Measurements from ENCODE around the gene PBX3. TPM values are rescaled to one million over a fixed set of nuclear protein-coding genes. Genes with fewer than 3 reads are reported as not detected.
A peak's percentile ranks its signal among the peaks of the same experiment; 100 is the strongest.
"Not testable (repeated sequence)": the region's sequence is repeated elsewhere in the genome, so short reads cannot be mapped to it uniquely, and the experiment has no call there.

PBX3 gene
- total RNA-seq, 1 experiment from 2014 or later: 8.8 TPM

DNA sequence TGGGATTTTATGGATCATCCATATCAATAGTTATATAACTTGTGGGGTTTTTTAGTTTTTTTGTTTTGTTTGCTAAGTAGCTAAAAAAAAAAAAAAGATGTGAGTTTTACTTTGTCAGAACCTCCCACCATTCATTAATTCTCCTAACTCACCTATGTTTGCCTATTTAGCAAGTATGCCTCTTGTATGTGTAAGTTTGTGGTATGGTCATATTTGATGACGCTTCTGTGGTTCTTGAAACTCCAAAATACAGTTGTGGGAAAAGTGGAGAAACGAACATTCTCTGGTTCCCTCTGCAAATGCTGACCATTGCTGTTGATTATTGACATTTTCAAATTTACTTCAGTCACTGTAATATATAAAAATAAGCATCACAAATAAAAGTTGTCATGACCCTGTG lies 75.7 kb downstream of the PBX3 start:
- H3K27ac ChIP-seq (ENCODE audit: low read length): no peak overlapping the region

GRCh38 chr9:125823874-125824406 lies 76.8 kb downstream of the PBX3 start:
- not testable (repeated sequence) for H3K79me2 ChIP-seq (ENCODE audit: low read length); H4K20me1 ChIP-seq (ENCODE audit: insufficient read depth, low read depth, low read length); DNase-seq; H3K9me3 ChIP-seq (ENCODE audit: low read length); H3K9me2 ChIP-seq (replicated peaks; ENCODE audit: insufficient read depth, low read length); H3K4me3 ChIP-seq (ENCODE audit: low read length); H3K9ac ChIP-seq (ENCODE audit: low read length); H3K36me3 ChIP-seq (ENCODE audit: insufficient read depth, low read length); H3K4me2 ChIP-seq (ENCODE audit: low read depth, low read length, poor library complexity, severe bottlenecking); H3K27me3 ChIP-seq (ENCODE audit: low read length); H2AFZ ChIP-seq (ENCODE audit: low read length); H3K27ac ChIP-seq (ENCODE audit: low read length)
- peaks cover 18% of the 10 kb centered on the region for H3K4me1 ChIP-seq (ENCODE audit: low read length)

More for the DNA sequence above, 75.7 kb downstream of the PBX3 start:
- Histone ChIP-seq H3K79me2 (ENCODE audit: low read length) (no peaks in the 10 kb centered on the region), H3K4me1 (ENCODE audit: low read length) (peaks cover 18% of the 10 kb centered on the region), H3K27me3 (ENCODE audit: low read length) (no peaks in the 10 kb centered on the region), H3K9ac (ENCODE audit: low read length) (no peak overlapping the region), H3K9me2 (replicated peaks; ENCODE audit: insufficient read depth, low read length) (no peaks in the 10 kb centered on the region), H4K20me1 (ENCODE audit: insufficient read depth, low read depth, low read length) (no peaks in the 10 kb centered on the region), H3K36me3 (ENCODE audit: insufficient read depth, low read length) (no peaks in the 10 kb centered on the region), H3K4me2 (ENCODE audit: low read depth, low read length, poor library complexity, severe bottlenecking) (no peak overlapping the region), H3K9me3 (ENCODE audit: low read length) (no peaks in the 10 kb centered on the region), H2AFZ (ENCODE audit: low read length) (no peak overlapping the region), H3K4me3 (ENCODE audit: low read length) (no peak overlapping the region)
- no peak for DNase-seq

DNA sequence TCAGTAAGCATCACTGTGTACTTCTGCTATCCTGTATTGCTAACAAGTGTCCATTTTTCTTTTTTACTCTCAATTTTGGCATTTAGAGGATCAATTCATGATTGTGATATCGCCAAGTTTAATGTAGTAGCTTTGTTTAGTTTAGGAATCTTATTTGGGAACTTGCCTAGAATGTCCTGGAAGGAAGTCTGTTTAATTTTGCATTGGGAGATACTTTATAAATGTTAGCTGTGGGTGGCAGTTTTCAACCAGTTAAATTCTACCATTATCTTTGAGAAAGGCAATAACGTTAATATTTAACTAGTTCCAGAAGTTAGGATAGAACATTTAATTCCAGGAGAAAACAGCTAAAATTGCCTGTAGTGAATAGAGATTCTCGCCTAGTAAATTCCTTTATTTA lies 78.6 kb downstream of the PBX3 start:
- Histone ChIP-seq H3K27ac (ENCODE audit: low read length) (no peak overlapping the region), H3K27me3 (ENCODE audit: low read length) (no peaks in the 10 kb centered on the region), H3K4me3 (ENCODE audit: low read length) (no peak overlapping the region), H3K9ac (ENCODE audit: low read length) (no peak overlapping the region), H3K36me3 (ENCODE audit: insufficient read depth, low read length) (no peaks in the 10 kb centered on the region), H3K4me2 (ENCODE audit: low read depth, low read length, poor library complexity, severe bottlenecking) (no peak overlapping the region), H4K20me1 (ENCODE audit: insufficient read depth, low read depth, low read length) (no peaks in the 10 kb centered on the region), H3K4me1 (ENCODE audit: low read length) (peaks cover 19% of the 10 kb centered on the region), H3K79me2 (ENCODE audit: low read length) (no peaks in the 10 kb centered on the region), H3K9me3 (ENCODE audit: low read length) (no peaks in the 10 kb centered on the region), H2AFZ (ENCODE audit: low read length) (no peak overlapping the region), H3K9me2 (replicated peaks; ENCODE audit: insufficient read depth, low read length) (no peaks in the 10 kb centered on the region)
- DNase-seq: no peak

GRCh38 chr9:125826850-125827249 lies 79.7 kb downstream of the PBX3 start:
- Histone ChIP-seq H3K4me3 (ENCODE audit: low read length) (no peak overlapping the region), H3K27ac (ENCODE audit: low read length) (no peak overlapping the region), H3K27me3 (ENCODE audit: low read length) (no peaks in the 10 kb centered on the region), H3K79me2 (ENCODE audit: low read length) (no peaks in the 10 kb centered on the region), H3K4me2 (ENCODE audit: low read depth, low read length, poor library complexity, severe bottlenecking) (no peak overlapping the region), H3K9me2 (replicated peaks; ENCODE audit: insufficient read depth, low read length) (no peaks in the 10 kb centered on the region), H4K20me1 (ENCODE audit: insufficient read depth, low read depth, low read length) (no peaks in the 10 kb centered on the region), H2AFZ (ENCODE audit: low read length) (no peak overlapping the region), H3K36me3 (ENCODE audit: insufficient read depth, low read length) (no peaks in the 10 kb centered on the region), H3K9ac (ENCODE audit: low read length) (no peak overlapping the region), H3K4me1 (ENCODE audit: low read length) (peaks cover 9% of the 10 kb centered on the region), H3K9me3 (ENCODE audit: low read length) (no peaks in the 10 kb centered on the region)
- DNase-seq: no peak

- Histone ChIP-seq H3K27me3 (ENCODE audit: low read length) (no peaks in the 10 kb centered on the region), H2AFZ (ENCODE audit: low read length) (no peak overlapping the region; the same call in 1 of the 2 replicates), H3K27ac (ENCODE audit: low read length) (no peak overlapping the region), H3K36me3 (ENCODE audit: insufficient read depth, low read length) (no peaks in the 10 kb centered on the region), H3K4me2 (ENCODE audit: low read depth, low read length, poor library complexity, severe bottlenecking) (peak overlapping the region; percentile 67), H3K4me1 (ENCODE audit: low read length) (peaks cover 9% of the 10 kb centered on the region), H3K79me2 (ENCODE audit: low read length) (no peaks in the 10 kb centered on the region), H3K4me3 (ENCODE audit: low read length) (peak overlapping the region; percentile 50; the same call in 1 of the 2 replicates), H3K9me3 (ENCODE audit: low read length) (no peaks in the 10 kb centered on the region), H3K9me2 (replicated peaks; ENCODE audit: insufficient read depth, low read length) (no peaks in the 10 kb centered on the region), H4K20me1 (ENCODE audit: insufficient read depth, low read depth, low read length) (no peaks in the 10 kb centered on the region), H3K9ac (ENCODE audit: low read length) (peak overlapping the region; percentile 24; the same call in 1 of the 2 replicates)
- DNase-seq: peak; percentile 63
Observed at GRCh38 chr9:125829743-125830142, 82.6 kb downstream of the PBX3 start.

DNA sequence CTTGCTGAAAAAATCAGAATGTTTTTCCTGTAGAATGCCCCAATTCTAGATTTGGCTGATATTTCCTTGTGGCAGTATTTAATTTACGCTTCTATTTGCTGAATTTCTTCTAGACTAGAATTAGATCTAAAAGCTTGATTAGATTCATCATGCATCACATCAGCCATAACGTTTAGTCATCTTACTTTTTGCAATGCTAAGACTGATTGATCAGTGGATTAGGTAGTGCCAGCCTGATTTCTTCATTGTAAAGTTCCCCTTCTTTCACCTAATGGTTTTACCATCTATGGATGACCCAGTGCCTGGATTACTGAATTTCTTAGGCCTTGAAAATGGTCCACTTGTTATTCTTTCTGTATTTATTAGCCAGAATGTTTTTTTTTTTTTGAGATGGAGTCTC lies 83.9 kb downstream of the PBX3 start:
- Histone ChIP-seq H3K4me1 (ENCODE audit: low read length) (peaks cover 9% of the 10 kb centered on the region), H4K20me1 (ENCODE audit: insufficient read depth, low read depth, low read length) (no peaks in the 10 kb centered on the region), H3K79me2 (ENCODE audit: low read length) (no peaks in the 10 kb centered on the region), H3K36me3 (ENCODE audit: insufficient read depth, low read length) (no peaks in the 10 kb centered on the region), H3K4me2 (ENCODE audit: low read depth, low read length, poor library complexity, severe bottlenecking) (no peak overlapping the region), H3K9ac (ENCODE audit: low read length) (no peak overlapping the region), H2AFZ (ENCODE audit: low read length) (no peak overlapping the region), H3K9me3 (ENCODE audit: low read length) (no peaks in the 10 kb centered on the region), H3K9me2 (replicated peaks; ENCODE audit: insufficient read depth, low read length) (no peaks in the 10 kb centered on the region), H3K27me3 (ENCODE audit: low read length) (no peaks in the 10 kb centered on the region), H3K4me3 (ENCODE audit: low read length) (no peak overlapping the region), H3K27ac (ENCODE audit: low read length) (no peak overlapping the region)
- no peak for DNase-seq

- H3K4me3 ChIP-seq (ENCODE audit: low read length): no peak overlapping the region
- no peaks in the 10 kb centered on the region for H3K9me2 ChIP-seq (replicated peaks; ENCODE audit: insufficient read depth, low read length)
- H3K27me3 ChIP-seq (ENCODE audit: low read length): no peaks in the 10 kb centered on the region
- peaks cover 9% of the 10 kb centered on the region for H3K4me1 ChIP-seq (ENCODE audit: low read length)
- no peaks in the 10 kb centered on the region for H3K36me3 ChIP-seq (ENCODE audit: insufficient read depth, low read length)
- H4K20me1 ChIP-seq (ENCODE audit: insufficient read depth, low read depth, low read length): no peaks in the 10 kb centered on the region
- no peaks in the 10 kb centered on the region for H3K79me2 ChIP-seq (ENCODE audit: low read length)
- no peak overlapping the region for H2AFZ ChIP-seq (ENCODE audit: low read length)
- no peak for DNase-seq
- H3K9ac ChIP-seq (ENCODE audit: low read length): no peak overlapping the region
- H3K4me2 ChIP-seq (ENCODE audit: low read depth, low read length, poor library complexity, severe bottlenecking): no peak overlapping the region
- no peaks in the 10 kb centered on the region for H3K9me3 ChIP-seq (ENCODE audit: low read length)
- no peak overlapping the region for H3K27ac ChIP-seq (ENCODE audit: low read length)
Observed at GRCh38 chr9:125831616-125832015, 84.4 kb downstream of the PBX3 start.

DNA sequence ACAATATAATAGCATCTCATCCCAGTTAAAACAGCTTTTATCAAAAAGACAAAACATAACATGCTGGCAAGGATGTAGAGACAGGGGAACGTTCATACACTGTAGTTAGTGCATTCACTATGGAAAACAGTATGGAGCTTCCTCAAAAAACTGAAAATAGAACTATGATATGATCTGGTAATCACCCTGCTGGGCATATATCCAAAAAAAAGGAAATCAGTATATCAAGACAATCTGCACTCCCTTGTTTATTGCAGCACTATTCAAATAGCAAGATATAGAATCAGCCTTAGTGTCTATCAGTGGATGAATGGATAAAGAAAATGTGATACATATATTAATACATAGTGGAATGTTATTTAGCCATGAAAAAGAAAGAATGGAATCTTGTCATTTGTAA lies 88.5 kb downstream of the PBX3 start:
- H3K9ac ChIP-seq (ENCODE audit: low read length): no peak overlapping the region
- no peaks in the 10 kb centered on the region for H3K79me2 ChIP-seq (ENCODE audit: low read length)
- no peak overlapping the region for H3K4me3 ChIP-seq (ENCODE audit: low read length)
- H4K20me1 ChIP-seq (ENCODE audit: insufficient read depth, low read depth, low read length): no peaks in the 10 kb centered on the region
- DNase-seq: no peak
- no peaks in the 10 kb centered on the region for H3K9me2 ChIP-seq (replicated peaks; ENCODE audit: insufficient read depth, low read length)
- no peak overlapping the region for H2AFZ ChIP-seq (ENCODE audit: low read length)
- no peaks in the 10 kb centered on the region for H3K9me3 ChIP-seq (ENCODE audit: low read length)
- H3K4me1 ChIP-seq (ENCODE audit: low read length): no peaks in the 10 kb centered on the region
- H3K36me3 ChIP-seq (ENCODE audit: insufficient read depth, low read length): no peaks in the 10 kb centered on the region
- no peaks in the 10 kb centered on the region for H3K27me3 ChIP-seq (ENCODE audit: low read length)
- no peak overlapping the region for H3K27ac ChIP-seq (ENCODE audit: low read length)
- H3K4me2 ChIP-seq (ENCODE audit: low read depth, low read length, poor library complexity, severe bottlenecking): no peak overlapping the region

- no peak overlapping the region for H3K27ac ChIP-seq (ENCODE audit: low read length)
- no peak overlapping the region for H2AFZ ChIP-seq (ENCODE audit: low read length)
- no peak overlapping the region for H3K9ac ChIP-seq (ENCODE audit: low read length)
- H3K4me2 ChIP-seq (ENCODE audit: low read depth, low read length, poor library complexity, severe bottlenecking): no peak overlapping the region
- no peaks in the 10 kb centered on the region for H3K4me1 ChIP-seq (ENCODE audit: low read length)
- H4K20me1 ChIP-seq (ENCODE audit: insufficient read depth, low read depth, low read length): no peaks in the 10 kb centered on the region
- no peaks in the 10 kb centered on the region for H3K27me3 ChIP-seq (ENCODE audit: low read length)
- DNase-seq: no peak
- H3K4me3 ChIP-seq (ENCODE audit: low read length): no peak overlapping the region
- no peaks in the 10 kb centered on the region for H3K9me2 ChIP-seq (replicated peaks; ENCODE audit: insufficient read depth, low read length)
- no peaks in the 10 kb centered on the region for H3K36me3 ChIP-seq (ENCODE audit: insufficient read depth, low read length)
- no peaks in the 10 kb centered on the region for H3K9me3 ChIP-seq (ENCODE audit: low read length)
- no peaks in the 10 kb centered on the region for H3K79me2 ChIP-seq (ENCODE audit: low read length)
Observed at GRCh38 chr9:125839317-125839716, 92.1 kb downstream of the PBX3 start.

Data from Karpas-422 (cell line).